Measurements from ENCODE around the gene TPTE2. TPM values are rescaled to one million over a fixed set of nuclear protein-coding genes. Genes with fewer than 3 reads are reported as not detected.

The TPTE2 gene
- polyA plus RNA-seq, 1 of the 3 experiments (the other 2 are of a cell fraction), result not detected

DNA sequence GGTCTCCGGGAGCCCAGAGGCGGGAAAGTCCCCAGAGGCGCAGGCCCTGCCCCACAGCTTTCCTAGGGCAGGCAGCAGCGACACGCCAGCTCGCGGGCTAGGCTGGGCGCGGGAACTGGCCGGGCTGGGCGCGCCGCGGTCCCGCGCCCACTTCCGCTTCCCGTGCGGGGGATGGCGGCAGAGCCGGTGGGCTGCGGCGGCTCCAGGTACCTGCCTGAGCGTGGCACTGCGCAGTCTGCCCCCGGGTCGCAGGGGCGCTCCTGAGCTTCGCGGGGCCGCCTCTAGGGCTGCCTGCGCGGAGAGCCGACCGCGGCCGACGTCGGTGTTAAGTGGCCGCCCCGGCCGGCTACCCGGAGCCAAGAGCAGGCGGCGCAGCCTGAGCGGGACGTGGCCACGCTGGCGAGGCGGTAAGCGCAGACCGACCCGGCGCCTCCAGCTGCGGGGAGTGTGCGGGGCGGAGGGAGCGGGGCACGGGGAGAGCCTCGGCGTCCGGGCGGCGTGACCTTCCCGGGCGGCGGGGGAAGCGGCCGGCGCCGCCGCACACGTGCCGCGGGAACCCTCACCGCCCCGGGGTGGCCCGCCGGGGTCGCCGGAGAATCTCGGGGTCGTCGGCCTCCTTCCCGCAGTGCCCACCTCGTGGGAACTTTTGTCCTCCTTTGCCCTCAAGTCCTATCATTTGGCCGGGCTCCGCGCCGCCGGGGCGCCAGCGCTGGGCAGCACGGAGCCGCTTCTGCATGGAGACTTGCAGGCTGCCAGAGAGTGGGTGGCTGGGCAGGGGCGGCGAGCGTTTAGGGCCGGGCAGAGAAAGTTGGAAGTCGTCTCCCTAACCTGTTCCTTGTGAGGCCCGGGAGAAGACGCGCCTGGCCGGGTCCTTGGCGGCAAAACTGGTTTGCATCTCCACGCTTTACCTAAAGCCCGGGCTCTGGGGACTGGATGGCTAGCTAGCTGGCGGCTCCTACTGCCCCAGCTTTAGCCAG, 40.7 kb upstream of the TPTE2 start:
- H2AFZ ChIP-seq (ENCODE audit: low read depth), result peak overlapping the region; percentile 95
- POLR2A ChIA-PET, result interaction anchor here (0.8 to 1.0 kb wide), 4 partner anchors 31 to 262 kb away, joined by 3 to 6 read pairs (median 4); partner anchors contain the start of gene ZMYM5
- no peaks in the 10 kb centered on the region for H3K27me3 ChIP-seq (ENCODE audit: insufficient read depth)
- peak overlapping the region; percentile 67 for H3K9ac ChIP-seq
- H3F3A ChIP-seq (replicated peaks; ENCODE audit: insufficient read depth), result no peaks in the 10 kb centered on the region
- peak overlapping the region; percentile 11 to 45; a peak in 2 of 4 replicates for H3K27ac ChIP-seq (ENCODE audit: low read depth in 2 of 2, low read length in 1 of 2)
- H3K4me3 ChIP-seq (ENCODE audit: low read depth in 2 of 2, low read length in 1 of 2), result peak overlapping the region; percentile 62 to 70
- DNase-seq, result peak; percentile 91
- peaks cover 4% of the 10 kb centered on the region; the same call in 1 of the 2 replicates for H3K79me2 ChIP-seq (ENCODE audit: insufficient read depth)
- H3K9me3 ChIP-seq, result no peaks in the 10 kb centered on the region
- WGBS (ENCODE audit: low lambda C conversion rate), result 0% methylated on average over 1 of the region's 108 CpGs
- CTCF ChIA-PET, result interaction anchor here (0.7 to 1.6 kb wide), 7 partner anchors 12 to 250 kb away, joined by 3 to 6 read pairs (median 3); partner anchors contain the start of gene PSPC1
- no peaks in the 10 kb centered on the region for H3K36me3 ChIP-seq (replicated peaks in 1 of 2; ENCODE audit: control insufficient read depth in 1 of 2, insufficient read depth in 2 of 2, low read length in 1 of 2)
- no peaks in the 10 kb centered on the region for H3K9me2 ChIP-seq
- H4K20me1 ChIP-seq (ENCODE audit: insufficient read depth), result no peaks in the 10 kb centered on the region
- H3K4me1 ChIP-seq (ENCODE audit: control insufficient read depth in 1 of 2, insufficient read depth in 2 of 2, low read depth in 1 of 2, low read length in 1 of 2), result no peaks in the 10 kb centered on the region; a peak in 1 of 4 replicates
- H3K4me2 ChIP-seq, result peak overlapping the region; percentile 83
- TF ChIP-seq, protein P1, sequence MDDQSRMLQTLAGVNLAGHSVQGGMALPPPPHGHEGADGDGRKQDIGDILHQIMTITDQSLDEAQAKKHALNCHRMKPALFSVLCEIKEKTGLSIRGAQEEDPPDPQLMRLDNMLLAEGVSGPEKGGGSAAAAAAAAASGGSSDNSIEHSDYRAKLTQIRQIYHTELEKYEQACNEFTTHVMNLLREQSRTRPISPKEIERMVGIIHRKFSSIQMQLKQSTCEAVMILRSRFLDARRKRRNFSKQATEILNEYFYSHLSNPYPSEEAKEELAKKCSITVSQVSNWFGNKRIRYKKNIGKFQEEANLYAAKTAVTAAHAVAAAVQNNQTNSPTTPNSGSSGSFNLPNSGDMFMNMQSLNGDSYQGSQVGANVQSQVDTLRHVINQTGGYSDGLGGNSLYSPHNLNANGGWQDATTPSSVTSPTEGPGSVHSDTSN (IDR thresholded peaks at IDR 0.05), result no peak
- TF ChIP-seq USF2 (IDR thresholded peaks at IDR 0.05; ENCODE audit: borderline replicate concordance, low read depth, low read length) (no peak), RXRA (IDR thresholded peaks at IDR 0.05; ENCODE audit: borderline replicate concordance, low read depth) (no peak), EZH2phosphoT487 (IDR thresholded peaks at IDR 0.05; ENCODE audit: borderline replicate concordance, low read depth) (no peak), MAX (IDR thresholded peaks at IDR 0.05; ENCODE audit: low read depth) (peak; percentile 40), POLR2AphosphoS5 (IDR thresholded peaks at IDR 0.05; ENCODE audit: low read depth, low read length) (peak; percentile 43; the same call in 1 of the 2 replicates), JUND (IDR thresholded peaks at IDR 0.05) (no peak), RCOR1 (IDR thresholded peaks at IDR 0.05; ENCODE audit: low read length) (no peak), NRF1 (IDR thresholded peaks at IDR 0.05; ENCODE audit: low read depth, low read length) (no peak), YY1 (IDR thresholded peaks at IDR 0.05; ENCODE audit: low read depth) (0 out of 2 replicates have a peak, but pooled peaks have one; percentile 44), GATA2 (CRISPR knock-in tag; IDR thresholded peaks at IDR 0.05) (no peak), RFX5 (IDR thresholded peaks at IDR 0.05; ENCODE audit: low read length) (no peak), ELF1 (IDR thresholded peaks at IDR 0.05) (0 out of 2 replicates have a peak, but pooled peaks have one; percentile 42), NFIC (IDR thresholded peaks at IDR 0.05; ENCODE audit: borderline replicate concordance) (no peak), CHD2 (IDR thresholded peaks at IDR 0.05; ENCODE audit: low read length, partially characterized antibody) (no peak), FOXM1 (IDR thresholded peaks at IDR 0.05; ENCODE audit: low read depth) (no peak), MEF2A (IDR thresholded peaks at IDR 0.05; ENCODE audit: borderline replicate concordance, low read depth) (no peak), FOSL2 (IDR thresholded peaks at IDR 0.05; ENCODE audit: borderline replicate concordance, low read depth) (no peak), CTCF (IDR thresholded peaks at IDR 0.05) (peak; percentile 29; the same call in 1 of the 2 replicates), SMC3 (IDR thresholded peaks at IDR 0.05; ENCODE audit: low read depth, low read length) (no peak), TEAD4 (IDR thresholded peaks at IDR 0.05; ENCODE audit: borderline replicate concordance, insufficient read depth) (no peak), FOXJ3 (CRISPR knock-in tag; IDR thresholded peaks at IDR 0.05) (no peak)
- TF ChIP-seq, protein P2, sequence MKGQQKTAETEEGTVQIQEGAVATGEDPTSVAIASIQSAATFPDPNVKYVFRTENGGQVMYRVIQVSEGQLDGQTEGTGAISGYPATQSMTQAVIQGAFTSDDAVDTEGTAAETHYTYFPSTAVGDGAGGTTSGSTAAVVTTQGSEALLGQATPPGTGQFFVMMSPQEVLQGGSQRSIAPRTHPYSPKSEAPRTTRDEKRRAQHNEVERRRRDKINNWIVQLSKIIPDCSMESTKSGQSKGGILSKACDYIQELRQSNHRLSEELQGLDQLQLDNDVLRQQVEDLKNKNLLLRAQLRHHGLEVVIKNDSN (IDR thresholded peaks at IDR 0.05; ENCODE audit: borderline replicate concordance, low read depth), result no peak
- TF ChIP-seq, protein P3, sequence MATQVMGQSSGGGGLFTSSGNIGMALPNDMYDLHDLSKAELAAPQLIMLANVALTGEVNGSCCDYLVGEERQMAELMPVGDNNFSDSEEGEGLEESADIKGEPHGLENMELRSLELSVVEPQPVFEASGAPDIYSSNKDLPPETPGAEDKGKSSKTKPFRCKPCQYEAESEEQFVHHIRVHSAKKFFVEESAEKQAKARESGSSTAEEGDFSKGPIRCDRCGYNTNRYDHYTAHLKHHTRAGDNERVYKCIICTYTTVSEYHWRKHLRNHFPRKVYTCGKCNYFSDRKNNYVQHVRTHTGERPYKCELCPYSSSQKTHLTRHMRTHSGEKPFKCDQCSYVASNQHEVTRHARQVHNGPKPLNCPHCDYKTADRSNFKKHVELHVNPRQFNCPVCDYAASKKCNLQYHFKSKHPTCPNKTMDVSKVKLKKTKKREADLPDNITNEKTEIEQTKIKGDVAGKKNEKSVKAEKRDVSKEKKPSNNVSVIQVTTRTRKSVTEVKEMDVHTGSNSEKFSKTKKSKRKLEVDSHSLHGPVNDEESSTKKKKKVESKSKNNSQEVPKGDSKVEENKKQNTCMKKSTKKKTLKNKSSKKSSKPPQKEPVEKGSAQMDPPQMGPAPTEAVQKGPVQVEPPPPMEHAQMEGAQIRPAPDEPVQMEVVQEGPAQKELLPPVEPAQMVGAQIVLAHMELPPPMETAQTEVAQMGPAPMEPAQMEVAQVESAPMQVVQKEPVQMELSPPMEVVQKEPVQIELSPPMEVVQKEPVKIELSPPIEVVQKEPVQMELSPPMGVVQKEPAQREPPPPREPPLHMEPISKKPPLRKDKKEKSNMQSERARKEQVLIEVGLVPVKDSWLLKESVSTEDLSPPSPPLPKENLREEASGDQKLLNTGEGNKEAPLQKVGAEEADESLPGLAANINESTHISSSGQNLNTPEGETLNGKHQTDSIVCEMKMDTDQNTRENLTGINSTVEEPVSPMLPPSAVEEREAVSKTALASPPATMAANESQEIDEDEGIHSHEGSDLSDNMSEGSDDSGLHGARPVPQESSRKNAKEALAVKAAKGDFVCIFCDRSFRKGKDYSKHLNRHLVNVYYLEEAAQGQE (IDR thresholded peaks at IDR 0.05; ENCODE audit: low read depth, low read length), result no peak

Measured in SK-N-SH (cell line).